Umbilical cord (tissue), 2 donors: ENCODE data around the gene LGALS3BP. TPM values are rescaled to one million over a fixed set of nuclear protein-coding genes. Genes with fewer than 3 reads are reported as not detected.

Experiments
- DNase-seq: peaks from one replicate; pipeline ENCODE4 v3.0.0-alpha.2; 2015; ENCODE audit warnings: low spot score
- total RNA-seq: library from RNA; depleted of rRNA; stranded (reverse); fragments of >200 nt; gene quantifications from one replicate; pipeline ENCODE4 v1.2.3, GENCODE V29; 2014; ENCODE audit warnings: low replicate concordance; ENCODE audit not compliant: insufficient read depth

The LGALS3BP gene
- total RNA-seq, 1 donor from 2014 or later, result 202 TPM

DNA sequence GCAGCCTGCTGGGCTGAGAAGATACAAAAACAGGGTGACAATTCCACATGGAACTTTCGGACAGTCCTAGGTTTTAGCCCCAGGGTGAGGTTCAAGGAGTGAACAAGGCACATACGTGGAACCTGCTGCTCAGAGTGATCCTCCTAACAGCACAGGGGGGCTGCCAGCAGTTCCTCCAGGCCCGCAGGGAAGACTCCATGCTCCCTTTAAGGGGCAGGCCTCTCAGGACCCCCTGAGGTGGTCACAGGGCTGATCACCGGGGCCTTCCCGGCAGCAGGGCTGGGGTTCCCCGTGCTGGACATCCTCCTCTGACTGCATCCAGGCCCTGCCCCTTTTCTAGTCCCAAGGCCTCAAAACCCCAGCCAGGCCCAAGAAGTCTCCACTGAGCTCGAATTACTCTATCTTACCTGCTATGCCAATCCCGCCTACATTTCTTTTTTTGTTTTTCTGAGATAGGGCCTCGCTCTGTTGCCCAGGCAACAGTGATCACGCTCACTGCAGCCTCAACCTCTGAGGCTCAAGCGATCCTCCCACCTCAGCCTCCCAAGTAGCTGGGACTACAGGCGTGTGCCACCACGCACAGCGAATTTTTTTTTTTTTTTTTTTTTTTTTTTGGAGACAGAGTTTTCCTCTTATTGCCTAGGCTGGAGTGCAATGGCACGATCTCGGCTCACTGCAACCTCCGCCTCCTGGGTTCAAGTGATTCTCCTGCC is 19.5 kb upstream of the LGALS3BP start:
- DNase-seq, result no peak

- DNase-seq, result no peak
Observed at GRCh38 chr17:78998311-78999055, 18.8 kb upstream of the LGALS3BP start.

DNA sequence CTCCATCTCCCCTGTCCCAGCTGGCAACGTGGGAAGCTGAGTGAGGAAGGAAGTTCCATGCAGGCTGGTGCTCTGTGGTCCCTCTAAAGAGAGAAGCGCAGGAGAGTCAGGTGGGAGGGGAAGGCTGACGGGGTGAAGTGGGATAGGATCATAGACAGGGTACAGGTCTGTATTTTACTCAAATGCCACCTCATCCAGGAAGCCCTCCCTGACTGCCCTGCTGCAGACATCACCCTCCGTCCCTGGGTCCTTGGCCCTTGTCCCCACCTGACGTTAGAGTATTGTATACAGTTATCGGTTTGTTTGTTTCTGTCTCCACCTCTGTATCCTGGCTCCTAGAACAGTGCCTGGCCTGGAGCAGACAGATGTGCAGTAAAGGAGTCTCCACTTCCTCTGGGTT is 18.2 kb upstream of the LGALS3BP start:
- DNase-seq, result no peak

GRCh38 chr17:78997231-78997741 is 17.6 kb upstream of the LGALS3BP start:
- DNase-seq, result no peak

GRCh38 chr17:78996781-78997201 is 17.1 kb upstream of the LGALS3BP start:
- no peak for DNase-seq

- DNase-seq, result no peak
Observed at GRCh38 chr17:78995761-78996451, 16.2 kb upstream of the LGALS3BP start.

GRCh38 chr17:78995022-78995760 is 15.5 kb upstream of the LGALS3BP start:
- no peak for DNase-seq

DNA sequence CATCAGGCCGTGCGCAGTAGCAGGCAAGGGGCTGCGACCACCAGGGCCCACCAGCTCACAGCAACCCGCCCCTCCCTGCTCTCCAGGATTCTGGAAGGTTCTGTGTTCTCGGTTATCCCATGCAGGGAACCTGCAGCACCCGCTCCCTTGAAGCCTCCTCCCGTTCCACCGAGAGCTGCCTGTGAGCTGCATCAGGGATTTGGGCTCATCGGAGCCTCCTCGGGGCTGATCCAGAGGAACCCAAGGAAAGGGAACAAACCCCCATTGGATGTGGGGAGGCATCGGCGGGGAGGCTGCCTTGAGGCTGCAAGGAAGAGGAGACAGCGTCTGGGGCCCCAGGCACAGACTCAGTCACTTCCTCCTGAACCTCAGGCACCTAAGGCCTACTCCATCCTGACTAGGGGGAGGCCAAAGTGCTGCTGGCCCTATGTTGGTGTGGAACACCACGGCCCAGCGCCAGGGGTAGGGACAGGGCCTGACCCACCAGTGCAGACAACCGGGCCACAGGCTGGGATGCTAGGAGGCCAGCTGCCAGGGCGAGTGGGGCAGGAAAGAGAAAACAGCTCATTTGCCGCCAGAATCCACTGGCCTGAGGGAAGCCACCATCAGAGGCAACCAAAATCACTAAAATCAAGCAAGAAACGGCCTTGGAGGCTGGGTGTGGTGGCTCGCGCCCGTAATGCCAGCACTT is 14.4 kb upstream of the LGALS3BP start:
- no peak for DNase-seq

DNA sequence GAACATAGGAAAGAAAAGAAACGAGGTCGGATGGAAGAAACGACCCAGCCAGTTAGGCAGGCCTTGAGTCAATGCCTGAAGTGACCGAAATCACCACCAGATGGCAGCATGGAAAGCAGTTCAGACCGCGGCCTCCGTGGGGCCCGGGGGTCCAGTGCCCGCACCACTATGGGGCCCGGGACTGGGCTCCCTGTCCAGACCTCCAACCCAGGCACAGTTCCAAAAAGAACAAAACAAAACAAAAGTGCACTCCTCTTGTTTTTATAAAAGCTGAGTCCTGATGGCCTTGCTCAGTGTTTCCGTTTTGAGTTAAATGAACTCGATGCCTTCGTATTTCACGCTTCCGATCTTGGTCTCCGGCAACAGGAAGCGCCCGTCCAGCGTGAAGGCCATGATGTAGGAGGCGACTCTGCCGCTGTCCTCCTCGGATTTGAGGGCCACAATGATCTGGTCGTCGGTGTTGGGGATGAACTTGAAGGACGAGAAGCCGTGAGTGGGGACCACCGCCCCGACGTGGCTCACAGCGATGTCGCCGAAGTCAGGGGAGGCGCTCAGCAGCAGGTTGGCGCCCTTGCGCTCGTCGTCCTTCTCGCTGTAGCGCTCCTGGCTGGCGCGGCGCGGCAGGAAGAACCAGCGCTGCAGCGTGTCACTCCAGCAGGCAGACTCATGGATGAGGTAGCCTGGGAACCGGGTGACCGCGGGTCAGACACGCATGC is 13.7 kb upstream of the LGALS3BP start:
- DNase-seq, result peak; percentile 42

DNA sequence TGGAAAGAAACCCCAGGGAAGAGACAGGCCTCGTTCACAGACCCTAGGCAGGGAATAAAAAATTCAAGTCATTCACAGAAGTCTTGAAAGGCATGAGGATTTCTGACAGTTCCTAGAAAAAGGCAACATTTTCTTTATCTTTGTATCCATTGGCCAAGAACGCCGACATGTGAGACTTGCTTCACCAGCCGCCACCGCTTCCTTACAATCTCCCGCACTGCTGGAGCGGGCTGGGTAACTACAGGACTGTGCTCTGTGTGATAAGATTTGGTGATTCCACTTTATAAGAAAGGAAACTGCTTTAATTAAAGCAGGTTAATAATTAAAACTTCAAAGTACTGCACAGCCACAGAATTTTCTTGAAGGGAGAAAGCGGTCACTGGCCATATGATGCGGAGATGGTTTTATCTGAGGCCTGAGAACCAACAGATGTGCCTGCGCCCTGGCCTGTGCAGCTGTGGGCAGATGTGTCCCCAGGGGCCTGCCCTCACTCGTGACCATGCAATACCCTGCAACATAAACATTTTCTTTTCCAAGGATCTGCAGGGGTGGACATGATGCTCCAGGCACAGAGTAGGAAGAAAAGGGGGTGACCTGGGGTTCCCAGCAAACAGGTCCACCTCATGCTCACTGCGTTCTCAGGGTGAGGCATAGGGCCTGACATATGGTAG is 13.0 kb upstream of the LGALS3BP start:
- no peak for DNase-seq

GRCh38 chr17:78991906-78992532 is 12.3 kb upstream of the LGALS3BP start:
- DNase-seq, result no peak

GRCh38 chr17:78991017-78991738 is 11.5 kb upstream of the LGALS3BP start:
- DNase-seq, result no peak

DNA sequence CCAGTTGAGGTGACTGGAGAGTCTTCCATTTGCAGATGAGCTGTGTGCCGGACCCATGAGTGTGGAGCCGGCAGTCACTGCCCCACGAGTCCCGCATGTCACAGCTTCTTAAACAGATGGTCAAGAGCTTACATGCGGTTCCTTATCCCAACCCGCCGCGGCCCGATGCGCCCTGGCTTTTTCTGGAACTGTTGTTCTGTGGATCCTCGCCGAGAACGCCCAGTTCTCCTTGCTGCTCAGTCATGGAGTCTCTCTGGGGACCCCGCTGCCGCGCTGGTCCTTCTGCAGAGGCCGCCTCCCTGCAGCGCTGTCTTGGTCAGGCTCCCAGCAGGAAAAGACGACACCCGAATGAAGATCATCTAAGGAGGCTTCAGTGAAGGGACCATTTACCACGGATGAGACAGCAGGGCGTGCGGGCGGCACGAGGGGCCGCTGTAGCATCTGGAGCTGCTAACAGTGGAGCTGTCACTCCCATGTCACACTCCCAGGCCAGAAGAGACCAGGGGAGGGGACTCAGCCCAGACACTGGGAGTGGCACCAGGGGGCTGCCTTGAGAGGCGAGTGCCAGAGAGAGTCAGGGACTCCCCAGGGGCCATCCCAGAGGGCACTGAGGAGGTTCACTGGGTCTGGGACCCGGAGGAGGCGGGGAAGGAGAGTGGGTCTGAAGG is 10.8 kb upstream of the LGALS3BP start:
- no peak for DNase-seq

- DNase-seq, result no peak
Observed at GRCh38 chr17:78988152-78988551, 8.4 kb upstream of the LGALS3BP start.

- DNase-seq, result peak; percentile 53
Observed at GRCh38 chr17:78986649-78987328, 7.1 kb upstream of the LGALS3BP start.

DNA sequence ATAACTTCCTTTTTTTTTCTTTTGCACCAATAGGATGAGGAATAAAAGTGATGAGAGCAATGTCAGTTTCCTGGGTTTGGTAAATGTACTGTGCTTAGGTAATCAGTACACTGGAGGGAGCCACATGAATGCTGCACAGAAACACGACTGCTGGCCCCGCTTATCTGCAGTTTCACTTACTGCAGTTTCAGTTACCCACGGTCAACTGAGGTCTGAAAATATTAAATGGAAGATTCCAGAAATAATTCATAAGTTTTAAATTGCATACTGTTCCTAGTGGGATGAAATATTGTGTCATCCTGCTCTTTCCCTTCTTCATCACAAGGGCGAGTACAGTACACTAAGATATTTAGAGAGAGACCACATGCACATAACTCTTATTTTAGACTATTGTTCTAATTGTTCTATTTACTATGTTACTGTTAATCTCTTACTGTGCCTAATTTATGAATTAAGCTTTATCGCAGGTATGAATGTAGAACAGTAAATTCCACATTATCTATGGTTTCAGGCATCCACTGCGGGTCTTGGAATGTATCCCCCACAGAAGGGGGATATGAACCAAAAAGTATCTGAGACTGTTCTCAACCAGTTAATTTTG is 6.4 kb upstream of the LGALS3BP start:
- DNase-seq, result peak; percentile 37

GRCh38 chr17:78985395-78985794 is 5.7 kb upstream of the LGALS3BP start:
- no peak for DNase-seq
